GM12878 (cell line): ENCODE data around the gene ALPP. TPM values are rescaled to one million over a fixed set of nuclear protein-coding genes. Genes with fewer than 3 reads are reported as not detected.

Source experiments
- ATAC-seq: fragments of 200-7000 bp; cut with Tn5 transposase; 3 replicates; pipeline ENCODE4 v1.9.1; 2020; ENCODE audit warnings: mild to moderate bottlenecking, moderate library complexity
- BruUV-seq: library from RNA; stranded (reverse); fragments of 400-500 nt; replicated peaks from 2 replicates; lab custom pipeline; 2021; lab: Mats Ljungman, UMichigan
- CTCF ChIA-PET: fragments of 300-600 bp; sonication (Branson Sonifier 250); formaldehyde crosslinking; extraction: SDS; loops from one replicate; lab custom pipeline; 2021; ENCODE audit warnings: inconsistent platforms; lab: Yijun Ruan, JAX
- POLR2A ChIA-PET: fragments of 350-600 bp; formaldehyde crosslinking; extraction: SDS; loops from one replicate; lab custom pipeline; 2021; ENCODE audit warnings: inconsistent platforms; lab: Charles Lee
- RAD21 ChIA-PET: fragments of 300-600 bp; sonication (Branson Sonifier 250); formaldehyde crosslinking; loops from one replicate; lab custom pipeline; 2023; ENCODE audit warnings: antibody characterized with exemption; ENCODE audit not compliant: unreplicated experiment; lab: Charles Lee
- SMC1A ChIA-PET: fragments of 300-600 bp; sonication (Branson Sonifier 250); formaldehyde crosslinking; loops from one replicate; lab custom pipeline; 2023; ENCODE audit not compliant: unreplicated experiment, uncharacterized antibody; lab: Charles Lee
- DNase-seq: peaks from one replicate; pipeline ENCODE4 v3.0.0-alpha.2; 2011; ENCODE audit warnings: low read depth, low spot score
- FAIRE-seq: peaks from 3 replicates; lab custom pipeline; 2011; peaks lifted over from hg19 to GRCh38; lab: Jason Lieb, UNC
- H2AFZ ChIP-seq: 2 replicates; pipeline ENCODE4 v1.6.0; 2011; ENCODE audit warnings: low read depth, low read length, control low read depth; ENCODE audit not compliant: control insufficient read depth
- H3K27ac ChIP-seq: 2 replicates; pipeline ENCODE4 v1.5.1; 2011; ENCODE audit warnings: control low read depth; ENCODE audit not compliant: control insufficient read depth, insufficient read depth
- H3K27me3 ChIP-seq, 2 experiments: replicated peaks in 1 of 2; 2 replicates each; pipeline versions ENCODE4 v1.6.0 to v1.6.1; 2011; ENCODE audit warnings: low read length in 1 of 2; ENCODE audit not compliant: control insufficient read depth in 2 of 2, insufficient read depth in 2 of 2
- H3K36me3 ChIP-seq, 2 experiments: 2 replicates each; pipeline ENCODE4 v1.5.1; 2011; ENCODE audit warnings: low read length in 1 of 2; ENCODE audit not compliant: control insufficient read depth in 2 of 2, insufficient read depth in 2 of 2
- H3K4me1 ChIP-seq: 2 replicates; pipeline ENCODE4 v1.6.1; 2011; ENCODE audit warnings: mild to moderate bottlenecking, low read length, moderate library complexity, mixed read lengths; ENCODE audit not compliant: control insufficient read depth, insufficient read depth
- H3K4me2 ChIP-seq: 2 replicates; pipeline ENCODE4 v1.6.0; 2011; ENCODE audit warnings: control low read depth; ENCODE audit not compliant: control insufficient read depth, insufficient read depth
- H3K4me3 ChIP-seq: fragments of 200-600 bp; sonication (generic); 2 replicates; pipeline ENCODE4 v1.5.1; 2016
- H3K79me2 ChIP-seq: 2 replicates; pipeline ENCODE4 v1.6.0; 2011; ENCODE audit warnings: low read length; ENCODE audit not compliant: control insufficient read depth, insufficient read depth
- H3K9ac ChIP-seq: 2 replicates; pipeline ENCODE4 v1.8.0; 2011; ENCODE audit warnings: low read length, control low read depth, mixed read lengths; ENCODE audit not compliant: control insufficient read depth, insufficient read depth
- H3K9me3 ChIP-seq: replicated peaks from 3 replicates; pipeline ENCODE4 v1.5.1; 2011; ENCODE audit warnings: mild to moderate bottlenecking, low read length; ENCODE audit not compliant: control insufficient read depth, insufficient read depth
- H4K20me1 ChIP-seq: 2 replicates; pipeline ENCODE4 v1.6.0; 2011; ENCODE audit not compliant: control insufficient read depth, insufficient read depth
- BHLHE40 ChIP-seq, 2 experiments: fragments of 450-650 bp in 1 of 2; IDR thresholded peaks; 2 replicates each; pipeline ENCODE4 v1.6.1; 2011 to 2017; ENCODE audit warnings: low read depth in 2 of 2, borderline replicate concordance in 1 of 2, improper control_type of control experiment in 1 of 2, low read length in 1 of 2, mild to moderate bottlenecking in 1 of 2
- BRCA1 ChIP-seq: IDR thresholded peaks from 2 replicates; pipeline ENCODE4 v1.6.1; 2011; ENCODE audit warnings: low read depth, low read length, improper control_type of control experiment
- EED ChIP-seq: sonication (generic); IDR thresholded peaks from 2 replicates; pipeline ENCODE4 v1.6.1; 2016; ENCODE audit warnings: antibody characterized with exemption, low read depth
- EGR1 ChIP-seq, 2 experiments: IDR thresholded peaks; 1 replicate in 1 of 2; 2 replicates in 1 of 2; pipeline ENCODE4 v1.6.1; 2011 to 2012; ENCODE audit warnings: low read depth in 2 of 2, low read length in 2 of 2, borderline replicate concordance in 1 of 2, mild to moderate bottlenecking in 1 of 2, moderate library complexity in 1 of 2
- FOXM1 ChIP-seq: IDR thresholded peaks from 2 replicates; pipeline ENCODE4 v1.6.1; 2012; ENCODE audit warnings: low read depth, mild to moderate bottlenecking, inconsistent platforms, low read length, moderate library complexity
- JUND ChIP-seq: IDR thresholded peaks from 2 replicates; pipeline ENCODE4 v1.6.1; 2012; ENCODE audit warnings: low read depth, mild to moderate bottlenecking, low read length, improper control_type of control experiment, moderate library complexity
- KAT2A ChIP-seq: conservative IDR thresholded peaks from 2 replicates; pipeline ENCODE4 v1.6.1; 2011; ENCODE audit warnings: low read depth, low read length; ENCODE audit not compliant: control insufficient read depth
- NBN ChIP-seq: fragments of 450-650 bp; IDR thresholded peaks from 2 replicates; pipeline ENCODE4 v1.6.1; 2016
- NFYB ChIP-seq: IDR thresholded peaks from 2 replicates; pipeline ENCODE4 v1.6.1; 2011; ENCODE audit warnings: low read depth, mild to moderate bottlenecking, low read length, improper control_type of control experiment, moderate library complexity; ENCODE audit not compliant: insufficient read depth
- NR2C1 ChIP-seq: fragments of 450-650 bp; IDR thresholded peaks from 2 replicates; pipeline ENCODE4 v1.6.1; 2017; ENCODE audit warnings: antibody characterized with exemption, mild to moderate bottlenecking, moderate library complexity
- POLR2A ChIP-seq: IDR thresholded peaks from 2 replicates; pipeline ENCODE4 v1.6.1; 2011; ENCODE audit warnings: low read depth, mild to moderate bottlenecking, low read length
- POLR2AphosphoS2 ChIP-seq: IDR thresholded peaks from 2 replicates; pipeline ENCODE4 v1.6.1; 2011; ENCODE audit warnings: low read depth, mild to moderate bottlenecking, low read length, improper control_type of control experiment, moderate library complexity
- POLR2AphosphoS5 ChIP-seq: IDR thresholded peaks from 2 replicates; pipeline ENCODE4 v1.6.1; 2011; ENCODE audit warnings: mild to moderate bottlenecking, low read length, inconsistent platforms
- SP1 ChIP-seq: IDR thresholded peaks from one replicate; pipeline ENCODE4 v1.6.1; 2011; ENCODE audit warnings: low read depth, low read length
- TARDBP ChIP-seq: IDR thresholded peaks from 2 replicates; pipeline ENCODE4 v1.6.1; 2016; ENCODE audit warnings: borderline replicate concordance
- ZBED1 ChIP-seq: IDR thresholded peaks from 2 replicates; pipeline ENCODE4 v1.6.1; 2016; ENCODE audit warnings: borderline replicate concordance
- WGBS: methylation state at CpG from one replicate; pipeline ENCODE4 v1.1.6; 2016; ENCODE audit warnings: low lambda C conversion rate; ENCODE audit not compliant: insufficient replicate concordance, insufficient coverage; ENCODE audit errors: missing lambda C conversion rate; 5-methylcytosine and 5-hydroxymethylcytosine counted together
- in situ Hi-C: fragments of 300-500 bp; cut with MboI; formaldehyde crosslinking; loops from 9 replicates; pipeline ENCODE4 v1.14.3; 2018; ENCODE audit warnings: mixed read lengths
- intact Hi-C: fragments of 100-400 bp; cut with micrococcal nuclease; formaldehyde crosslinking; loops from one replicate; pipeline ENCODE4 v1.14.2; 2022; ENCODE audit not compliant: unreplicated experiment
- polyA plus RNA-seq, 11 experiments: library from polyadenylated mRNA; depleted of rRNA in 4 of 11; unstranded in 6 of 11; stranded (reverse) in 5 of 11; fragments of >200 nt; fragmentation: Nextera tagmentation in 4 of 11; fragmentation: Illumina TruSeq in 1 of 11; extraction: Ambion mirVana in 4 of 11; extraction: Trizol in 1 of 11; gene quantifications; 1 replicate in 1 of 11; 2 replicates in 10 of 11; pipeline versions ENCODE4 v1.2.1 to v1.2.3, GENCODE V29; 2011 to 2016; ENCODE audit warnings: inconsistent platforms in 2 of 11, missing spikeins in 2 of 11, low read depth in 1 of 11
- total RNA-seq, 4 experiments: library from RNA; depleted of rRNA in 3 of 4; stranded (reverse); fragments of >200 nt in 3 of 4; fragmentation: Illumina TruSeq in 1 of 4; extraction: Trizol in 1 of 4; gene quantifications; 2 replicates each; pipeline versions ENCODE4 v1.2.1 to v1.2.3, GENCODE V29; 2013 to 2021
- TF ChIP-seq, protein P1 (sequence below): IDR thresholded peaks from 2 replicates; pipeline ENCODE4 v1.6.1; 2011; ENCODE audit warnings: low read depth, mild to moderate bottlenecking, low read length, moderate library complexity, borderline replicate concordance; ENCODE audit errors: extremely low read depth
- TF ChIP-seq, protein P2 (sequence below): fragments of 450-650 bp; IDR thresholded peaks from 2 replicates; pipeline ENCODE4 v1.6.1; 2016; ENCODE audit warnings: mild to moderate bottlenecking
- TF ChIP-seq, protein P3 (sequence below): fragments of 450-650 bp; IDR thresholded peaks from 2 replicates; pipeline ENCODE4 v1.6.1; 2017; ENCODE audit warnings: antibody characterized with exemption, mild to moderate bottlenecking, moderate library complexity

The ALPP gene
- total and polyA plus RNA-seq, 10 of the 15 experiments (the other 5 are each of a cell fraction or from before 2014, with no cell fraction given), result 0.21 TPM; not detected in 9

DNA sequence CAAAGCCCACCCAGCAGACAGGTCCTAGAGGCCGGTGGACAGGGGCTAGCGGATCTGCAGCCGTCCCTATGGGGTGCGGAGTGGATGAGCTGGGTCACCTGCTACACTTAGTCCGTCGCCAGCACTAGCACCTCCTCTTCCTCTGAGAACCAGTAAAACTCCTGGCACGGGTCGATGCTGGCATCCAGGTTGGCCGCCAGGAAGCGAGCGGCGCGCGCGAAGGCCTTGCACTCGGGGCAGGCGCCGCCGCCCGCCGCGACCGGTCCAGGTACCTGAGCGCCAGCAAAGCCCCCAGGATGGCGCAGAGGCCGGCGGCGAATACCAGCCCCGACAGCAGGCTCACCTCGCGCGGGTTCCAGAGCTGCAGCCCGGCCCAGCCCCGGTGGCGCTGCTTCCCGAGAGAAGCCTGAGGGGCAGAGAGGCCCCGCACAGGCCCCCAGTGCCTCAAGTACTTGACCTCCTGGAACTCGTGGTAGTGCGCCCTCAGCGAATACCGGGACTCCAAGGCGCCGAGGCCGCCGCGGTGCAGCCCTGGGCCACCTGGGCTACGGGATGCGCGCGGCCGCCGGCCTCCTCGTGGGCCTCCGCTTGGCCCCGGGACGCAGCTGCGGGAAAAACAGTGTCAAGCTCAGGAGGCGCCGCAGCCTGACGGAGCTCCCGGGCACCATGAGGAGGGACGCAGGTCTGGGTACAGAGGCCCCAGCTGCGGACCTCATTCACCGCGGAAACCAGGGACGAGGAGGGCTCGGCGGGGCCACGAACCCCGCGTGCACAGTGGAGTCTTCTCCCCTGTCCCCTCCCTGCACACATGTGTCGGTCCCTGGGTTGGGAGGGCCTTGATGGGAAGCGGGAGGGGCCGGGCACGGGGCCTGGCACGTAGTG is 27.5 kb upstream of the ALPP start:
- no peak overlapping the region for H3K4me3 ChIP-seq
- intact Hi-C loops, result no loop called here
- in situ Hi-C loops, result no loop called here
- peaks cover 3 to 6% of the 10 kb centered on the region in 2 experiments; a peak in 3 of 4 replicates for H3K27me3 ChIP-seq
- TF ChIP-seq BRCA1, result no peak
- no peak for TF ChIP-seq EED
- TF ChIP-seq ZBED1, result no peak
- TF ChIP-seq EGR1 (IDR thresholded peaks at IDR 0.05; ENCODE audit: borderline replicate concordance in 1 of 2, low read depth in 2 of 2, low read length in 2 of 2), result no peak
- TF ChIP-seq SP1, result no peak
- no peak for TF ChIP-seq NBN
- TF ChIP-seq KAT2A, result no peak
- TF ChIP-seq, protein P1, sequence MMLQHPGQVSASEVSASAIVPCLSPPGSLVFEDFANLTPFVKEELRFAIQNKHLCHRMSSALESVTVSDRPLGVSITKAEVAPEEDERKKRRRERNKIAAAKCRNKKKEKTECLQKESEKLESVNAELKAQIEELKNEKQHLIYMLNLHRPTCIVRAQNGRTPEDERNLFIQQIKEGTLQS, result no peak
- TF ChIP-seq NR2C1, result no peak
- no peak for TF ChIP-seq FOXM1
- TF ChIP-seq NFYB, result no peak
- TF ChIP-seq, protein P2, sequence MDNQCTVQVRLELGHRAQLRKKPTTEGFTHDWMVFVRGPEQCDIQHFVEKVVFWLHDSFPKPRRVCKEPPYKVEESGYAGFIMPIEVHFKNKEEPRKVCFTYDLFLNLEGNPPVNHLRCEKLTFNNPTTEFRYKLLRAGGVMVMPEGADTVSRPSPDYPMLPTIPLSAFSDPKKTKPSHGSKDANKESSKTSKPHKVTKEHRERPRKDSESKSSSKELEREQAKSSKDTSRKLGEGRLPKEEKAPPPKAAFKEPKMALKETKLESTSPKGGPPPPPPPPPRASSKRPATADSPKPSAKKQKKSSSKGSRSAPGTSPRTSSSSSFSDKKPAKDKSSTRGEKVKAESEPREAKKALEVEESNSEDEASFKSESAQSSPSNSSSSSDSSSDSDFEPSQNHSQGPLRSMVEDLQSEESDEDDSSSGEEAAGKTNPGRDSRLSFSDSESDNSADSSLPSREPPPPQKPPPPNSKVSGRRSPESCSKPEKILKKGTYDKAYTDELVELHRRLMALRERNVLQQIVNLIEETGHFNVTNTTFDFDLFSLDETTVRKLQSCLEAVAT, result no peak
- no peak for TF ChIP-seq POLR2AphosphoS2
- TF ChIP-seq BHLHE40 (IDR thresholded peaks at IDR 0.05; ENCODE audit: borderline replicate concordance in 1 of 2, low read depth in 2 of 2, low read length in 1 of 2), result no peak
- no peak for TF ChIP-seq TARDBP
- TF ChIP-seq, protein P3, sequence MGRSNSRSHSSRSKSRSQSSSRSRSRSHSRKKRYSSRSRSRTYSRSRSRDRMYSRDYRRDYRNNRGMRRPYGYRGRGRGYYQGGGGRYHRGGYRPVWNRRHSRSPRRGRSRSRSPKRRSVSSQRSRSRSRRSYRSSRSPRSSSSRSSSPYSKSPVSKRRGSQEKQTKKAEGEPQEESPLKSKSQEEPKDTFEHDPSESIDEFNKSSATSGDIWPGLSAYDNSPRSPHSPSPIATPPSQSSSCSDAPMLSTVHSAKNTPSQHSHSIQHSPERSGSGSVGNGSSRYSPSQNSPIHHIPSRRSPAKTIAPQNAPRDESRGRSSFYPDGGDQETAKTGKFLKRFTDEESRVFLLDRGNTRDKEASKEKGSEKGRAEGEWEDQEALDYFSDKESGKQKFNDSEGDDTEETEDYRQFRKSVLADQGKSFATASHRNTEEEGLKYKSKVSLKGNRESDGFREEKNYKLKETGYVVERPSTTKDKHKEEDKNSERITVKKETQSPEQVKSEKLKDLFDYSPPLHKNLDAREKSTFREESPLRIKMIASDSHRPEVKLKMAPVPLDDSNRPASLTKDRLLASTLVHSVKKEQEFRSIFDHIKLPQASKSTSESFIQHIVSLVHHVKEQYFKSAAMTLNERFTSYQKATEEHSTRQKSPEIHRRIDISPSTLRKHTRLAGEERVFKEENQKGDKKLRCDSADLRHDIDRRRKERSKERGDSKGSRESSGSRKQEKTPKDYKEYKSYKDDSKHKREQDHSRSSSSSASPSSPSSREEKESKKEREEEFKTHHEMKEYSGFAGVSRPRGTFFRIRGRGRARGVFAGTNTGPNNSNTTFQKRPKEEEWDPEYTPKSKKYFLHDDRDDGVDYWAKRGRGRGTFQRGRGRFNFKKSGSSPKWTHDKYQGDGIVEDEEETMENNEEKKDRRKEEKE, result no peak
- TF ChIP-seq JUND, result no peak
- no peak for TF ChIP-seq POLR2AphosphoS5
- TF ChIP-seq POLR2A, result no peak
- ATAC-seq (no peak), DNase-seq (no peak), FAIRE-seq (no peak)
- H3K36me3 ChIP-seq, result no peaks in the 10 kb centered on the region
- no peaks in the 10 kb centered on the region for H4K20me1 ChIP-seq
- RAD21 ChIA-PET, result no interaction called here
- no peak overlapping the region for H2AFZ ChIP-seq
- no peaks in the 10 kb centered on the region for H3K79me2 ChIP-seq
- no peaks in the 10 kb centered on the region; the same call in 2 of the 3 replicates for H3K9me3 ChIP-seq
- no peak overlapping the region for H3K27ac ChIP-seq
- H3K4me2 ChIP-seq, result no peak overlapping the region
- CTCF ChIA-PET, result no interaction called here
- H3K4me1 ChIP-seq, result no peaks in the 10 kb centered on the region
- POLR2A ChIA-PET, result no interaction called here
- 31% methylated on average over 62 of the region's 76 CpGs for WGBS
- no TSS peak for BruUV-seq
- no peak overlapping the region for H3K9ac ChIP-seq
- SMC1A ChIA-PET, result no interaction called here
